ENCODE measurements around the gene FLNB.
A peak's percentile ranks its signal among the peaks of the same experiment; 100 is the strongest.

Gene FLNB

GRCh38 chr3:58135712-58136543 lies 127.7 kb downstream of the FLNB start:
- peaks cover 100% of the 10 kb centered on the region for H3K36me3 ChIP-seq (ENCODE audit: low read depth)
- no peak overlapping the region for H3K27ac ChIP-seq (ENCODE audit: poor library complexity, severe bottlenecking)
- no peaks in the 10 kb centered on the region for H3K4me1 ChIP-seq (ENCODE audit: insufficient read depth, poor library complexity, severe bottlenecking)
- no peak for ATAC-seq (ENCODE audit: low read depth)
- TF ChIP-seq, protein P1, sequence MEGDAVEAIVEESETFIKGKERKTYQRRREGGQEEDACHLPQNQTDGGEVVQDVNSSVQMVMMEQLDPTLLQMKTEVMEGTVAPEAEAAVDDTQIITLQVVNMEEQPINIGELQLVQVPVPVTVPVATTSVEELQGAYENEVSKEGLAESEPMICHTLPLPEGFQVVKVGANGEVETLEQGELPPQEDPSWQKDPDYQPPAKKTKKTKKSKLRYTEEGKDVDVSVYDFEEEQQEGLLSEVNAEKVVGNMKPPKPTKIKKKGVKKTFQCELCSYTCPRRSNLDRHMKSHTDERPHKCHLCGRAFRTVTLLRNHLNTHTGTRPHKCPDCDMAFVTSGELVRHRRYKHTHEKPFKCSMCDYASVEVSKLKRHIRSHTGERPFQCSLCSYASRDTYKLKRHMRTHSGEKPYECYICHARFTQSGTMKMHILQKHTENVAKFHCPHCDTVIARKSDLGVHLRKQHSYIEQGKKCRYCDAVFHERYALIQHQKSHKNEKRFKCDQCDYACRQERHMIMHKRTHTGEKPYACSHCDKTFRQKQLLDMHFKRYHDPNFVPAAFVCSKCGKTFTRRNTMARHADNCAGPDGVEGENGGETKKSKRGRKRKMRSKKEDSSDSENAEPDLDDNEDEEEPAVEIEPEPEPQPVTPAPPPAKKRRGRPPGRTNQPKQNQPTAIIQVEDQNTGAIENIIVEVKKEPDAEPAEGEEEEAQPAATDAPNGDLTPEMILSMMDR (IDR thresholded peaks at IDR 0.05; ENCODE audit: poor library complexity, severe bottlenecking): peak; percentile 26
- no peak for DNase-seq (ENCODE audit: low spot score)
- H3K27me3 ChIP-seq (ENCODE audit: insufficient read depth, poor library complexity, severe bottlenecking): no peaks in the 10 kb centered on the region
- no peak overlapping the region for H3K4me3 ChIP-seq (ENCODE audit: severe bottlenecking)
- no peaks in the 10 kb centered on the region for H3K9me3 ChIP-seq (ENCODE audit: severe bottlenecking)

GRCh38 chr3:58137306-58137705 lies 129.1 kb downstream of the FLNB start:
- H3K4me3 ChIP-seq (ENCODE audit: severe bottlenecking): no peak overlapping the region
- H3K36me3 ChIP-seq (ENCODE audit: low read depth): peaks cover 100% of the 10 kb centered on the region
- H3K27ac ChIP-seq (ENCODE audit: poor library complexity, severe bottlenecking): no peak overlapping the region
- H3K27me3 ChIP-seq (ENCODE audit: insufficient read depth, poor library complexity, severe bottlenecking): no peaks in the 10 kb centered on the region
- TF ChIP-seq, protein P1 (IDR thresholded peaks at IDR 0.05; ENCODE audit: poor library complexity, severe bottlenecking): no peak
- DNase-seq (ENCODE audit: low spot score): no peak
- no peaks in the 10 kb centered on the region for H3K9me3 ChIP-seq (ENCODE audit: severe bottlenecking)
- no peaks in the 10 kb centered on the region for H3K4me1 ChIP-seq (ENCODE audit: insufficient read depth, poor library complexity, severe bottlenecking)
- no peak for ATAC-seq (ENCODE audit: low read depth)

DNA sequence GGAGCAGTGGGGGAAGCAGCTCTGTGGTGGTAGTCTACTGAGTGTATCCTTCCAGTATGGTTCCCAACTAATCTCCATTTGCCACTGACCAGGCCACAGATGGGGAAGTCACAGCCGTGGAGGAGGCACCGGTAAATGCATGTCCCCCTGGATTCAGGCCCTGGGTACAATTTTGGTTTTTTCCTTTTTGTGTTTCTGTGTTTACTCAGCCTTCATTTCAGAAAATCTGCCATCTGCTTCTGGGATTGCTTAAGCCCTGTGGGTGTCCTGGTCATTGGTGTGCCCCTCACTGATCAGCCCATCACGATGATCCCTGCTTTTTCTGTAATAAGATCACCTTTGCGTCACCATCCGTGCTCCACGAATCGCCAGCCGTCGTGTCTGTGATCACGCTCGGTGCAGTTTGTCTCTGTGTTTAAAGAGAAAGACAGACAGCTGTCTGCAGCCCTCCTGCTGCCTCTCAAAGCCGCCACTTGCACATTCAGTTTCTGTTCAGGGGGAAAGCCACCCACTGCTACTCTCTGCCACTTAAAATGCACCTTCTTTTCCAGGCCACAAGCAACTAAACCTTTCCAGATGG lies 133.6 kb downstream of the FLNB start:
- no peak for DNase-seq (ENCODE audit: low spot score)
- no peak for ATAC-seq (ENCODE audit: low read depth)
- no peaks in the 10 kb centered on the region for H3K9me3 ChIP-seq (ENCODE audit: severe bottlenecking)
- no peaks in the 10 kb centered on the region for H3K4me1 ChIP-seq (ENCODE audit: insufficient read depth, poor library complexity, severe bottlenecking)
- no peaks in the 10 kb centered on the region for H3K27me3 ChIP-seq (ENCODE audit: insufficient read depth, poor library complexity, severe bottlenecking)
- TF ChIP-seq, protein P1 (IDR thresholded peaks at IDR 0.05; ENCODE audit: poor library complexity, severe bottlenecking): no peak
- no peak overlapping the region for H3K27ac ChIP-seq (ENCODE audit: poor library complexity, severe bottlenecking)
- peaks cover 100% of the 10 kb centered on the region for H3K36me3 ChIP-seq (ENCODE audit: low read depth)
- H3K4me3 ChIP-seq (ENCODE audit: severe bottlenecking): no peak overlapping the region

DNA sequence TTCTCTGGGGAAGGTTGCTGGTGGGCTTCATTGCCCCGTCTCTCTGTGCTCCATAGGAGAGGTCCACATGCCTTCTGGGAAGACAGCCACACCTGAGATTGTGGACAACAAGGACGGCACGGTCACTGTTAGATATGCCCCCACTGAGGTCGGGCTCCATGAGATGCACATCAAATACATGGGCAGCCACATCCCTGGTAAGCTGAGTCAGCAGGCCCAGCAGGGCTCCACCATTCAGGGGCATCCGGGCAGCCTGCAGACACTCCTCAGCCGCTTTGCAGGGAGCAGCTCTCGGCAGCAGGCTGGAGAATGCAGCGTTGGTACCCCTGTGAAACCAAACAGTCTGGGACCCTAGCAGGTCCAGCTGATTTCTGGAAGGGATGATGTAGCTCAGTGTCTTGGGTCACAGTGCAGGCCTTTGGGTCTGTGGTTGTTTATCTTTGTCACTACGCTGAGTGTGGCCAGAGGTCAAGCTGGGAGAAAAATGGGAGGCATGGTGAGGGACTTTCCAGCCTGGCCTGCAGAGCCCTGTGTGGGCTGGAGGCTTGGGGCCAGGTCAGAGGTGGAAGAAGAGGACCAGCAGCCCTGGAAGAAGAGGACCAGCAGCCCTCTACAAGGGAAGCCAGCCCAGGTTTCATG lies 135.3 kb downstream of the FLNB start:
- Histone ChIP-seq H3K9me3 (ENCODE audit: severe bottlenecking) (no peaks in the 10 kb centered on the region), H3K36me3 (ENCODE audit: low read depth) (peaks cover 100% of the 10 kb centered on the region), H3K27me3 (ENCODE audit: insufficient read depth, poor library complexity, severe bottlenecking) (no peaks in the 10 kb centered on the region), H3K27ac (ENCODE audit: poor library complexity, severe bottlenecking) (no peak overlapping the region), H3K4me3 (ENCODE audit: severe bottlenecking) (no peak overlapping the region), H3K4me1 (ENCODE audit: insufficient read depth, poor library complexity, severe bottlenecking) (no peaks in the 10 kb centered on the region)
- no peak for DNase-seq (ENCODE audit: low spot score)
- ATAC-seq (ENCODE audit: low read depth): peak; percentile 6; the same call in 1 of the 3 replicates
- TF ChIP-seq, protein P1 (IDR thresholded peaks at IDR 0.05; ENCODE audit: poor library complexity, severe bottlenecking): no peak
